Measurements from ENCODE around the gene BUD13. TPM values are rescaled to one million over a fixed set of nuclear protein-coding genes. Genes with fewer than 3 reads are reported as not detected.

Gene BUD13
- total RNA-seq, 1 experiment from 2014 or later = 30.0 TPM

DNA sequence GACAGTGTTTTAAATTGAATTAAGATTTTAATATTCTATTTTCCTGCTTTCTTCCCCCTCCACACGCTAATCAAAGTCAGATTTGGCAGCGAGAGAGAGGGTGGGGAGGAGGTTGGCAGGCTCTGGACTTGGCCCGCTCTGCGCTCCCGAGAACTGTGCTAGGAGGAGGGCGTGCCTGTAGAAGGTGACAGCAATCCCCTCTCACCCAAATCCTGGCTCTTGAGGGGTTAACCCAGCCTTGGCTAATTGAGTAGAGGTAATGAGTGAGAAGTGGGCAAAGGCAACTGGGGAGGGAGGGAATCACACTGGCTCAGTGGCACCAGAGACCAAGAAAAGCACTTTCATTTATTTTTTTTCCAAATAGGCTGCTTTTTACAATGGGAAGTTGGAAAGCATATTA is 42.2 kb downstream of the BUD13 start:
- no TSS peak for BruUV-seq (replicated peaks)
- Histone ChIP-seq H3K27me3 (ENCODE audit: control insufficient read depth, insufficient read depth, low read length) (peaks cover 13% of the 10 kb centered on the region), H3K36me3 (ENCODE audit: control insufficient read depth, insufficient read depth, low read length) (no peaks in the 10 kb centered on the region), H3K4me3 (ENCODE audit: low read depth in 2 of 2, low read length in 2 of 2) (no peak overlapping the region), H3K9me3 (ENCODE audit: control insufficient read depth, insufficient read depth, low read depth, low read length) (no peaks in the 10 kb centered on the region), H3K27ac (ENCODE audit: low read length) (no peak overlapping the region), H3K4me1 (ENCODE audit: control insufficient read depth, insufficient read depth, low read length) (no peaks in the 10 kb centered on the region; the same call in 1 of the 2 replicates)
- ATAC-seq = no peak
- intact Hi-C loops (cut with micrococcal nuclease; ENCODE audit: unreplicated experiment) = no loop called here
- DNase-seq (ENCODE audit: low read depth, low spot score) = no peak
- ChIA-PET POLR2A (no interaction called here), CTCF (no interaction called here)
- in situ Hi-C loops (cut with HindIII; ENCODE audit: low pct_unique_long_range_greater_than_20kb, low sequenced_read_pairs) = no loop called here
- TF ChIP-seq TCF7L2 (IDR thresholded peaks at IDR 0.05; ENCODE audit: low read depth, low read length) = no peak
- TF ChIP-seq POLR2AphosphoS5 (IDR thresholded peaks at IDR 0.05; ENCODE audit: low read depth, low read length) = no peak
- no peak for TF ChIP-seq SIN3A (IDR thresholded peaks at IDR 0.05; ENCODE audit: borderline replicate concordance, insufficient read depth, low read depth, low read length)

DNA sequence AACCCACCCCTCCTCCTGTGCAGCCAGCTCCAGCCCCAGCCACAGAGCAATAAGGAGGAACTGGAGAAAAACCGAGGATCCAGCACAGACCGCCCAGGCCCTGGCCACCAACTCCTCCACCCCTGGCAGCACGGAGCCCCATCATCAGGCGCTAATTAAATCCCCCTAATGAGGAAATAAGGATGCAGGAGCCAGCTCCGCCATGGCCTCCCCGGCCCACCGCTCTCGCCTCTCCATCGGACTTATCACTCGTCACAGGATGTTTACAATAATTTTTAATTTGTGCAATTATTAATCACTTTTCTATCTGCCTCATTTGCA is 42.6 kb downstream of the BUD13 start:
- TF ChIP-seq POLR2AphosphoS5 (IDR thresholded peaks at IDR 0.05; ENCODE audit: low read depth, low read length) (no peak), SIN3A (IDR thresholded peaks at IDR 0.05; ENCODE audit: borderline replicate concordance, insufficient read depth, low read depth, low read length) (no peak), TCF7L2 (IDR thresholded peaks at IDR 0.05; ENCODE audit: low read depth, low read length) (no peak)
- TF ChIP-seq, protein P1, sequence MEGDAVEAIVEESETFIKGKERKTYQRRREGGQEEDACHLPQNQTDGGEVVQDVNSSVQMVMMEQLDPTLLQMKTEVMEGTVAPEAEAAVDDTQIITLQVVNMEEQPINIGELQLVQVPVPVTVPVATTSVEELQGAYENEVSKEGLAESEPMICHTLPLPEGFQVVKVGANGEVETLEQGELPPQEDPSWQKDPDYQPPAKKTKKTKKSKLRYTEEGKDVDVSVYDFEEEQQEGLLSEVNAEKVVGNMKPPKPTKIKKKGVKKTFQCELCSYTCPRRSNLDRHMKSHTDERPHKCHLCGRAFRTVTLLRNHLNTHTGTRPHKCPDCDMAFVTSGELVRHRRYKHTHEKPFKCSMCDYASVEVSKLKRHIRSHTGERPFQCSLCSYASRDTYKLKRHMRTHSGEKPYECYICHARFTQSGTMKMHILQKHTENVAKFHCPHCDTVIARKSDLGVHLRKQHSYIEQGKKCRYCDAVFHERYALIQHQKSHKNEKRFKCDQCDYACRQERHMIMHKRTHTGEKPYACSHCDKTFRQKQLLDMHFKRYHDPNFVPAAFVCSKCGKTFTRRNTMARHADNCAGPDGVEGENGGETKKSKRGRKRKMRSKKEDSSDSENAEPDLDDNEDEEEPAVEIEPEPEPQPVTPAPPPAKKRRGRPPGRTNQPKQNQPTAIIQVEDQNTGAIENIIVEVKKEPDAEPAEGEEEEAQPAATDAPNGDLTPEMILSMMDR (IDR thresholded peaks at IDR 0.05) = no peak
- TF ChIP-seq, protein P2, sequence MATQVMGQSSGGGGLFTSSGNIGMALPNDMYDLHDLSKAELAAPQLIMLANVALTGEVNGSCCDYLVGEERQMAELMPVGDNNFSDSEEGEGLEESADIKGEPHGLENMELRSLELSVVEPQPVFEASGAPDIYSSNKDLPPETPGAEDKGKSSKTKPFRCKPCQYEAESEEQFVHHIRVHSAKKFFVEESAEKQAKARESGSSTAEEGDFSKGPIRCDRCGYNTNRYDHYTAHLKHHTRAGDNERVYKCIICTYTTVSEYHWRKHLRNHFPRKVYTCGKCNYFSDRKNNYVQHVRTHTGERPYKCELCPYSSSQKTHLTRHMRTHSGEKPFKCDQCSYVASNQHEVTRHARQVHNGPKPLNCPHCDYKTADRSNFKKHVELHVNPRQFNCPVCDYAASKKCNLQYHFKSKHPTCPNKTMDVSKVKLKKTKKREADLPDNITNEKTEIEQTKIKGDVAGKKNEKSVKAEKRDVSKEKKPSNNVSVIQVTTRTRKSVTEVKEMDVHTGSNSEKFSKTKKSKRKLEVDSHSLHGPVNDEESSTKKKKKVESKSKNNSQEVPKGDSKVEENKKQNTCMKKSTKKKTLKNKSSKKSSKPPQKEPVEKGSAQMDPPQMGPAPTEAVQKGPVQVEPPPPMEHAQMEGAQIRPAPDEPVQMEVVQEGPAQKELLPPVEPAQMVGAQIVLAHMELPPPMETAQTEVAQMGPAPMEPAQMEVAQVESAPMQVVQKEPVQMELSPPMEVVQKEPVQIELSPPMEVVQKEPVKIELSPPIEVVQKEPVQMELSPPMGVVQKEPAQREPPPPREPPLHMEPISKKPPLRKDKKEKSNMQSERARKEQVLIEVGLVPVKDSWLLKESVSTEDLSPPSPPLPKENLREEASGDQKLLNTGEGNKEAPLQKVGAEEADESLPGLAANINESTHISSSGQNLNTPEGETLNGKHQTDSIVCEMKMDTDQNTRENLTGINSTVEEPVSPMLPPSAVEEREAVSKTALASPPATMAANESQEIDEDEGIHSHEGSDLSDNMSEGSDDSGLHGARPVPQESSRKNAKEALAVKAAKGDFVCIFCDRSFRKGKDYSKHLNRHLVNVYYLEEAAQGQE (IDR thresholded peaks at IDR 0.05; ENCODE audit: insufficient read depth in 1 of 2, low read depth in 2 of 2, low read length in 1 of 2) = no peak
- in situ Hi-C loops (cut with HindIII; ENCODE audit: low pct_unique_long_range_greater_than_20kb, low sequenced_read_pairs) = no loop called here
- ATAC-seq (no peak), DNase-seq (ENCODE audit: low read depth, low spot score) (no peak)
- BruUV-seq (replicated peaks) = no TSS peak
- H3K27ac ChIP-seq (ENCODE audit: low read length) = no peak overlapping the region
- H3K4me3 ChIP-seq (ENCODE audit: low read depth in 2 of 2, low read length in 2 of 2) = no peak overlapping the region
- no peaks in the 10 kb centered on the region for H3K9me3 ChIP-seq (ENCODE audit: control insufficient read depth, insufficient read depth, low read depth, low read length)
- CTCF ChIA-PET = no interaction called here
- no peaks in the 10 kb centered on the region; the same call in 1 of the 2 replicates for H3K4me1 ChIP-seq (ENCODE audit: control insufficient read depth, insufficient read depth, low read length)
- POLR2A ChIA-PET = no interaction called here
- H3K27me3 ChIP-seq (ENCODE audit: control insufficient read depth, insufficient read depth, low read length) = peaks cover 13% of the 10 kb centered on the region
- intact Hi-C loops (cut with micrococcal nuclease; ENCODE audit: unreplicated experiment) = no loop called here
- no peaks in the 10 kb centered on the region for H3K36me3 ChIP-seq (ENCODE audit: control insufficient read depth, insufficient read depth, low read length)

DNA sequence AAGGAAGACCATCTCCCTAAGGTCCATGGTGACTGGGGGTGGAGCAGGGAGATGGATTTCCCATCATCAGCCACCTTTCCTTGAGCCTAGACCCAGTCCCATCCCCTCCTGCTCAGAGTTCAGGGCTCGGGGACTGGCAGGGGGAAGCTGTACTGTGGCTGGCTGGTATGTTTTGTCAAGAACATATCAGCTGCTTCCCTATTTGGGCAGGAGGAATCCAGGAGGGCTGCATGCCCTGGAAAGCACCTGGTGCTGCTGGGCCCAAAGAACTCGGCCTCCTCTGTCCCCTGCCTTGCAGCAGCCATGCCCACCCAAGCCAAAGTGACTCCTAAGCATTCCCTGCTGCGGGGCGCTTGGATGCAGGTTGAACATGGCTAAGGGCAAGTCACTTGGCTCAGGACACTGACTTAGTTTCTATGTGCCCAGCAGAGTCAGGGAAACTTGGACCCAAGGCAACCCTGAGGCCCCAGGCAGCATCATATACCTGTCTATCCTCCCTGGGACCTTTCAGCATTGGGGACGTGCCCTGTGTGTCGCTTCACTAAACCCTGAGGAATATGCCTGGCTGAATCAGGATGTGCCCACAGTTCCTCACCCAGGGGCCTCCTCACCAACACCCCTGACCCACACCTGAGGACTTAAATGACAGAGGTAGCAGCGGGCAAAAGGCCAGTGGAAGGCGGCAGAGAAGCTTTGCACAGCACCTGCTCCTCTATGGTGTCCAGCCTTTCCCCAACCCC is 43.1 kb downstream of the BUD13 start:
- ChIA-PET POLR2A (no interaction called here), CTCF (no interaction called here)
- DNase-seq (ENCODE audit: low read depth, low spot score) (no peak), ATAC-seq (no peak)
- intact Hi-C loops (cut with micrococcal nuclease; ENCODE audit: unreplicated experiment) = no loop called here
- in situ Hi-C loops (cut with HindIII; ENCODE audit: low pct_unique_long_range_greater_than_20kb, low sequenced_read_pairs) = no loop called here
- no peaks in the 10 kb centered on the region for H3K9me3 ChIP-seq (ENCODE audit: control insufficient read depth, insufficient read depth, low read depth, low read length)
- peaks cover 17% of the 10 kb centered on the region for H3K27me3 ChIP-seq (ENCODE audit: control insufficient read depth, insufficient read depth, low read length)
- H3K27ac ChIP-seq (ENCODE audit: low read length) = no peak overlapping the region
- H3K36me3 ChIP-seq (ENCODE audit: control insufficient read depth, insufficient read depth, low read length) = no peaks in the 10 kb centered on the region
- no peaks in the 10 kb centered on the region; the same call in 1 of the 2 replicates for H3K4me1 ChIP-seq (ENCODE audit: control insufficient read depth, insufficient read depth, low read length)
- no TSS peak for BruUV-seq (replicated peaks)
- H3K4me3 ChIP-seq (ENCODE audit: low read depth in 2 of 2, low read length in 2 of 2) = no peak overlapping the region
- no peak for TF ChIP-seq TCF7L2 (IDR thresholded peaks at IDR 0.05; ENCODE audit: low read depth, low read length)
- TF ChIP-seq, protein P2 (IDR thresholded peaks at IDR 0.05; ENCODE audit: insufficient read depth in 1 of 2, low read depth in 2 of 2, low read length in 1 of 2) = no peak
- TF ChIP-seq, protein P1 (IDR thresholded peaks at IDR 0.05) = no peak
- TF ChIP-seq POLR2AphosphoS5 (IDR thresholded peaks at IDR 0.05; ENCODE audit: low read depth, low read length) = no peak
- TF ChIP-seq SIN3A (IDR thresholded peaks at IDR 0.05; ENCODE audit: borderline replicate concordance, insufficient read depth, low read depth, low read length) = no peak
